Mesothelial cell of epicardium (in vitro differentiated cells): ENCODE data around the gene ADGRL2. TPM values are rescaled to one million over a fixed set of nuclear protein-coding genes. Genes with fewer than 3 reads are reported as not detected.

Experiments
- DNase-seq, 2 experiments: peaks; one replicate each; pipeline ENCODE4 v3.0.0; 2021; ENCODE audit warnings: low spot score in 2 of 2; ENCODE audit not compliant: unreplicated experiment in 2 of 2
- H3K27ac Mint-ChIP-seq: 2 replicates; pipeline ENCODE4 v1.8.0; 2021; ENCODE audit warnings: mixed read lengths
- H3K27me3 Mint-ChIP-seq: 2 replicates; pipeline ENCODE4 v1.8.0; 2021; ENCODE audit warnings: low read depth, mixed read lengths
- H3K36me3 Mint-ChIP-seq: 2 replicates; pipeline ENCODE4 v1.8.0; 2021; ENCODE audit warnings: mixed read lengths
- H3K4me1 Mint-ChIP-seq: 2 replicates; pipeline ENCODE4 v1.8.0; 2021; ENCODE audit warnings: mixed read lengths
- H3K4me3 Mint-ChIP-seq: 2 replicates; pipeline ENCODE4 v1.8.0; 2021; ENCODE audit warnings: mild to moderate bottlenecking, moderate library complexity, mixed read lengths
- H3K9me3 Mint-ChIP-seq: 2 replicates; pipeline ENCODE4 v1.8.0; 2021; ENCODE audit warnings: mixed read lengths
- total RNA-seq: library from RNA; stranded (reverse); gene quantifications from 3 replicates; pipeline ENCODE4 v1.2.1, GENCODE V29; 2021
- TF ChIP-seq, protein P1 (sequence below): fragments of 200-600 bp; sonication (generic); IDR thresholded peaks from one replicate; pipeline ENCODE4 v1.5.0; 2021; ENCODE audit warnings: antibody characterized with exemption; ENCODE audit not compliant: unreplicated experiment

ADGRL2 gene
- total RNA-seq, 1 donor from 2014 or later = 83.4 TPM

- Mint-ChIP-seq H3K4me3 (no peak overlapping the region), H3K27ac (no peak overlapping the region), H3K27me3 (no peaks in the 10 kb centered on the region), H3K4me1 (peaks cover 3% of the 10 kb centered on the region), H3K9me3 (peaks cover 6% of the 10 kb centered on the region), H3K36me3 (no peaks in the 10 kb centered on the region)
- no peak for DNase-seq
- TF ChIP-seq, protein P1, sequence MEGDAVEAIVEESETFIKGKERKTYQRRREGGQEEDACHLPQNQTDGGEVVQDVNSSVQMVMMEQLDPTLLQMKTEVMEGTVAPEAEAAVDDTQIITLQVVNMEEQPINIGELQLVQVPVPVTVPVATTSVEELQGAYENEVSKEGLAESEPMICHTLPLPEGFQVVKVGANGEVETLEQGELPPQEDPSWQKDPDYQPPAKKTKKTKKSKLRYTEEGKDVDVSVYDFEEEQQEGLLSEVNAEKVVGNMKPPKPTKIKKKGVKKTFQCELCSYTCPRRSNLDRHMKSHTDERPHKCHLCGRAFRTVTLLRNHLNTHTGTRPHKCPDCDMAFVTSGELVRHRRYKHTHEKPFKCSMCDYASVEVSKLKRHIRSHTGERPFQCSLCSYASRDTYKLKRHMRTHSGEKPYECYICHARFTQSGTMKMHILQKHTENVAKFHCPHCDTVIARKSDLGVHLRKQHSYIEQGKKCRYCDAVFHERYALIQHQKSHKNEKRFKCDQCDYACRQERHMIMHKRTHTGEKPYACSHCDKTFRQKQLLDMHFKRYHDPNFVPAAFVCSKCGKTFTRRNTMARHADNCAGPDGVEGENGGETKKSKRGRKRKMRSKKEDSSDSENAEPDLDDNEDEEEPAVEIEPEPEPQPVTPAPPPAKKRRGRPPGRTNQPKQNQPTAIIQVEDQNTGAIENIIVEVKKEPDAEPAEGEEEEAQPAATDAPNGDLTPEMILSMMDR = no peak
These were observed 8.6 kb upstream of the ADGRL2 start for GRCh38 chr1:81792184-81792583.

- H3K36me3 Mint-ChIP-seq = no peaks in the 10 kb centered on the region
- no peaks in the 10 kb centered on the region for H3K9me3 Mint-ChIP-seq
- H3K27ac Mint-ChIP-seq = no peak overlapping the region
- no peaks in the 10 kb centered on the region for H3K27me3 Mint-ChIP-seq
- peaks cover 17% of the 10 kb centered on the region for H3K4me1 Mint-ChIP-seq
- DNase-seq = no peak
- TF ChIP-seq, protein P1 = no peak
- H3K4me3 Mint-ChIP-seq = no peak overlapping the region
These were observed 3.0 kb upstream of the ADGRL2 start for GRCh38 chr1:81797701-81798100.

DNA sequence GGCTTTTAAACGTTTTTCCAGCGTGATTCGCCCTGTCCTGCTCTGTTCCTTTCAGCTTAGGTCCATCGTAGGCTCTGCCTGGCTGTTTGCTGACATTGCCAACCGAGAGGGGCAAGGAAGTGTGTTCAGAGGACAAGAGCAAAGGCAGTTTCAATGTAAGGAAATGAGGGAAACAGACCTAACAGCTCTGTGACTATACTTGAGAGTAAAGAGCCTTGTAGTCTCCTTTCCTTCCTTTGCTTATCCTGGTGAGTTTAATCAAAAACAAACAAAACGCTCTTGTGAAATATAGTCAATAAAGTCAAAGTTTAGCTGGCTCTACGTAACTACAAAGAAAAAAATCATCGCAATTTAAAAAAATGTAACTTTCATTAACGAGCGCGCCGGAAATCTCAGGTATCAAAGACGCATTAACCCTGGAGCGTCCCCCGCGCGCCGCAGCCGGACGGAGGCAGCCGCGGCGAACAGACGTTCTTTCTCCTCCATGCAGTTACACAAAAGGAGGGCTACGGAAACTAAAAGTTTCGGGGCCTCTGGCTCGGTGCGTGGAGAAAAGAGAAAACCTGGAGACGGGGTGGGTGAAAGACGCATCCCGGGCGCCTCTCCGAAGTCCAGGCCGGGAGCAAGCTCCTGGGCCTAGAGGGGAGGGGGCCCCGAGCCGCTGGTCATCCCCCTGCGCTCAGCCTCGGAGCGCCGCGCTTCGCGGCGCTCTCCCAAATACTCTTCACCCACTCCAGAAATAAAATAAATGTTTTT, 617 bp upstream of the ADGRL2 start:
- H3K27ac Mint-ChIP-seq = peak overlapping the region; percentile 99
- H3K27me3 Mint-ChIP-seq = peaks cover 1% of the 10 kb centered on the region
- DNase-seq = peak; percentile 40 to 75
- no peaks in the 10 kb centered on the region for H3K36me3 Mint-ChIP-seq
- peak overlapping the region; percentile 96 for H3K4me3 Mint-ChIP-seq
- peaks cover 31% of the 10 kb centered on the region for H3K4me1 Mint-ChIP-seq
- TF ChIP-seq, protein P1 = no peak
- no peaks in the 10 kb centered on the region for H3K9me3 Mint-ChIP-seq

DNA sequence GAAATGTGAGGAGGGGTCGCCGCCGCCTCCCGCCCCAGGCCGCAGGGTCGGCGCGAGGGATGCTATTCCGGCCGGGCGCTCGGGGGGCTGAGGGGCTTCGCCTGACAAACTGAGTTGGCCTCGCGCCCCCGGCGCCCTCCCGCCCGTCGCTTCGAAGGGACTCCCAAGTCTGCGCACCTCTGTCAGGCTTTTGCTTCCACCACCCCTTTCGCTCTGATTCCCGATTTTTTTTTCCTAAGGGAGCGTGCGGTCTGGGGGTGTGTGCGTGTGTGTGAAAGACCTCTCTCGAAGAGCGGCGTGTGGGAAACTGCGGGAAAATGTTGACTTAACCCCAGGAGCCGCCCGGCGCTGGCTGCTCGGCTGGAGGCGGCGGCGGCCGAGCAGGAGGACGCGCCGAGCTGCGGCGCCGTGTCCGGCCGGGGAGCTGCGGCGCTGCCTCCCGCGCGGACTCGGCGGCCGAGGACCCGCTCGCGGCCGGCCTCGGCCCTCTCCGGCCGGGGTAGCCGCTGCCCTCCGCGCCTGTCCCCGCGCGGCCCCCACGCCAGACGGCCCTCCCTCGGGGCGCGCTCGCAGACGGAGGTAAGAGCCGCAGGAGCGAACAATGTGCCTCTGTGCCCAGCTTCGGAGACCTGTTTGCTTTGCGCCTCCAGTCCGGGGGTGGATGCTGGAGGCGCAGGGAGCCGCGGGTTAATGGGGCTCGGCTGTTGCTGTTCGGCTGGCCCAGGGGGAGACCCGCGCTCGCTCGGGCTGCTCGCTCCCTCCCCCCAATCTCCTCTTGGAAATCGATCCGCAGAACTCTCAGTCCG, 1.1 kb downstream of the ADGRL2 start:
- H3K27me3 Mint-ChIP-seq = peaks cover 3% of the 10 kb centered on the region
- H3K27ac Mint-ChIP-seq = peak overlapping the region; percentile 97
- H3K4me1 Mint-ChIP-seq = peaks cover 39% of the 10 kb centered on the region
- peak; percentile 26 to 61 for DNase-seq
- TF ChIP-seq, protein P1 = no peak
- H3K9me3 Mint-ChIP-seq = no peaks in the 10 kb centered on the region
- H3K4me3 Mint-ChIP-seq = peak overlapping the region; percentile 96
- H3K36me3 Mint-ChIP-seq = no peaks in the 10 kb centered on the region

- peaks cover 38% of the 10 kb centered on the region for H3K4me1 Mint-ChIP-seq
- no peak for DNase-seq
These were observed 1.6 kb downstream of the ADGRL2 start for GRCh38 chr1:81802457-81802706.

More at GRCh38 chr1:81802457-81802706, 1.6 kb downstream of the ADGRL2 start:
- no peaks in the 10 kb centered on the region for H3K36me3 Mint-ChIP-seq
- H3K27me3 Mint-ChIP-seq = peaks cover 3% of the 10 kb centered on the region
- H3K4me3 Mint-ChIP-seq = peak overlapping the region; percentile 85
- H3K9me3 Mint-ChIP-seq = no peaks in the 10 kb centered on the region
- peak overlapping the region; percentile 91 for H3K27ac Mint-ChIP-seq
- TF ChIP-seq, protein P1 = no peak
